HCT116 (cell line): ENCODE data around the gene IL36A. TPM values are rescaled to one million over a fixed set of nuclear protein-coding genes. Genes with fewer than 3 reads are reported as not detected.
A peak's percentile ranks its signal among the peaks of the same experiment; 100 is the strongest.

ENCODE experiments used
- ATAC-seq: fragments of 200-7000 bp; cut with Tn5 transposase; 2 replicates; pipeline ENCODE4 v1.9.1; 2020; ENCODE audit warnings: mild to moderate bottlenecking, moderate library complexity
- BruUV-seq: library from RNA; stranded (reverse); fragments of 400-500 nt; replicated peaks from 2 replicates; lab custom pipeline; 2021; lab: Mats Ljungman, UMichigan
- CTCF ChIA-PET: fragments of 300-600 bp; sonication (Branson Sonifier 250); formaldehyde crosslinking; loops from one replicate; lab custom pipeline; 2021; ENCODE audit warnings: antibody characterized with exemption; lab: Charles Lee
- POLR2A ChIA-PET: fragments of 300-600, 350-600 bp; sonication (Branson Sonifier 250); formaldehyde crosslinking; loops from one replicate; lab custom pipeline; 2021; ENCODE audit warnings: antibody characterized with exemption; lab: Charles Lee
- RAD21 ChIA-PET, 2 experiments: fragments of 300-600 bp; sonication (Branson Sonifier 250); formaldehyde crosslinking; loops; one replicate each; lab custom pipeline; 2023; ENCODE audit warnings: low total read pairs in 2 of 2; ENCODE audit not compliant: uncharacterized antibody in 2 of 2, unreplicated experiment in 2 of 2, low non-redundant PET in 1 of 2; lab: Charles Lee
- DNase-seq: peaks from one replicate; pipeline ENCODE4 v3.0.0-alpha.2; 2010; ENCODE audit warnings: low read depth, low spot score
- H2AFZ ChIP-seq: fragments of 200-600 bp; shearing (Covaris generic), sonication (generic); 2 replicates; pipeline ENCODE4 v1.6.1; 2017; ENCODE audit warnings: low read depth, mixed run types, mixed read lengths, antibody characterized with exemption, low read length; ENCODE audit not compliant: poor library complexity, severe bottlenecking
- H3K27ac ChIP-seq: 2 replicates; pipeline ENCODE4 v1.5.1; 2012; ENCODE audit warnings: low read depth, low read length
- H3K27me3 ChIP-seq: fragments of 200-600 bp; sonication (generic); 2 replicates; pipeline ENCODE4 v1.6.1; 2016; ENCODE audit warnings: mixed run types, low read length, mixed read lengths; ENCODE audit not compliant: insufficient read depth
- H3K36me3 ChIP-seq, 2 experiments: fragments of 200-500 bp in 1 of 2; fragments of 200-600 bp in 1 of 2; sonication (Bioruptor generic) in 1 of 2; sonication (generic) in 1 of 2; 2 replicates each; pipeline versions ENCODE4 v1.5.1 to v1.6.1; 2014 to 2016; ENCODE audit warnings: low read length in 2 of 2, inconsistent platforms in 1 of 2, mixed read lengths in 1 of 2, mixed run types in 1 of 2; ENCODE audit not compliant: insufficient read depth in 2 of 2, control insufficient read depth in 1 of 2
- H3K4me1 ChIP-seq, 2 experiments: fragments of 200-600 bp in 1 of 2; sonication (generic) in 1 of 2; 2 replicates each; pipeline versions ENCODE4 v1.5.1 to v1.6.1; 2012 to 2017; ENCODE audit warnings: low read length in 2 of 2, inconsistent platforms in 1 of 2, mild to moderate bottlenecking in 1 of 2, mixed read lengths in 1 of 2, mixed run types in 1 of 2, moderate library complexity in 1 of 2; ENCODE audit not compliant: insufficient read depth in 2 of 2, control insufficient read depth in 1 of 2
- H3K4me2 ChIP-seq: fragments of 200-600 bp; sonication (generic); 2 replicates; pipeline ENCODE4 v1.6.1; 2017; ENCODE audit warnings: mixed run types, low read length, mixed read lengths
- H3K4me3 ChIP-seq, 2 experiments: fragments of 200-600 bp in 1 of 2; sonication (generic) in 1 of 2; replicated peaks in 1 of 2; 2 replicates each; pipeline ENCODE4 v1.5.1; 2011 to 2016; ENCODE audit warnings: low read length in 2 of 2, control low read depth in 1 of 2, low read depth in 1 of 2, mild to moderate bottlenecking in 1 of 2, mixed read lengths in 1 of 2, mixed run types in 1 of 2
- H3K79me2 ChIP-seq: fragments of 200-600 bp; sonication (generic); 2 replicates; pipeline ENCODE4 v1.6.1; 2017; ENCODE audit warnings: mild to moderate bottlenecking, mixed run types, low read length, moderate library complexity, mixed read lengths; ENCODE audit not compliant: insufficient read depth
- H3K9ac ChIP-seq: fragments of 200-600 bp; sonication (generic); 2 replicates; pipeline ENCODE4 v1.6.1; 2016; ENCODE audit warnings: low read length, mixed read lengths
- H3K9me2 ChIP-seq: fragments of 200-600 bp; sonication (generic), shearing (Covaris generic); 2 replicates; pipeline ENCODE4 v1.6.1; 2017; ENCODE audit warnings: mixed run types, mild to moderate bottlenecking, moderate library complexity; ENCODE audit not compliant: insufficient read depth
- H3K9me3 ChIP-seq, 2 experiments: fragments of 200-500 bp in 1 of 2; fragments of 200-600 bp in 1 of 2; sonication (Bioruptor generic) in 1 of 2; sonication (generic) in 1 of 2; 2 replicates each; pipeline ENCODE4 v1.6.1; 2014 to 2017; ENCODE audit warnings: low read length in 2 of 2, mixed read lengths in 2 of 2, inconsistent platforms in 1 of 2, low read depth in 1 of 2, mild to moderate bottlenecking in 1 of 2, mixed run types in 1 of 2, moderate library complexity in 1 of 2; ENCODE audit not compliant: control insufficient read depth in 1 of 2, insufficient read depth in 1 of 2
- H4K20me1 ChIP-seq: fragments of 200-600 bp; sonication (generic), shearing (Covaris generic); 2 replicates; pipeline ENCODE4 v1.6.1; 2017; ENCODE audit warnings: mixed run types, mild to moderate bottlenecking, moderate library complexity; ENCODE audit not compliant: insufficient read depth
- CBX3 ChIP-seq: IDR thresholded peaks from 2 replicates; pipeline ENCODE4 v1.6.1; 2012; ENCODE audit warnings: low read depth
- CEBPB ChIP-seq: IDR thresholded peaks from 2 replicates; pipeline ENCODE4 v1.6.1; 2012; ENCODE audit warnings: low read depth
- CTCF ChIP-seq, 3 experiments: fragments of 200-600 bp in 1 of 3; sonication (generic) in 1 of 3; IDR thresholded peaks in 2 of 3; conservative IDR thresholded peaks in 1 of 3; 2 replicates each; pipeline ENCODE4 v1.5.1; 2012 to 2017; ENCODE audit warnings: low read depth in 2 of 3, low read length in 2 of 3, antibody characterized with exemption in 1 of 3, borderline replicate concordance in 1 of 3, control low read depth in 1 of 3, mild to moderate bottlenecking in 1 of 3, mixed read lengths in 1 of 3, mixed run types in 1 of 3, moderate library complexity in 1 of 3; ENCODE audit not compliant: insufficient read depth in 1 of 3
- EGR1 ChIP-seq: IDR thresholded peaks from 2 replicates; pipeline ENCODE4 v1.6.1; 2012; ENCODE audit warnings: low read depth
- FOSL1 ChIP-seq: IDR thresholded peaks from 2 replicates; pipeline ENCODE4 v1.6.1; 2012; ENCODE audit warnings: low read depth
- JUND ChIP-seq: IDR thresholded peaks from 2 replicates; pipeline ENCODE4 v1.6.1; 2012
- MAX ChIP-seq: IDR thresholded peaks from 2 replicates; pipeline ENCODE4 v1.6.1; 2012
- POLR2A ChIP-seq: IDR thresholded peaks from 2 replicates; pipeline ENCODE4 v1.7.0; 2011; ENCODE audit warnings: borderline replicate concordance; ENCODE audit not compliant: insufficient read depth, insufficient read length; ENCODE audit errors: extremely low read depth
- RAD21 ChIP-seq: IDR thresholded peaks from 2 replicates; pipeline ENCODE4 v1.6.1; 2012; ENCODE audit warnings: low read depth, mild to moderate bottlenecking
- REST ChIP-seq: IDR thresholded peaks from 2 replicates; pipeline ENCODE4 v1.6.1; 2012; ENCODE audit warnings: low read depth
- SP1 ChIP-seq: IDR thresholded peaks from 2 replicates; pipeline ENCODE4 v1.6.1; 2012; ENCODE audit warnings: low read depth
- TCF7L2 ChIP-seq: IDR thresholded peaks from 2 replicates; pipeline ENCODE4 v1.7.0; 2011; ENCODE audit warnings: borderline replicate concordance, inconsistent platforms; ENCODE audit not compliant: insufficient read depth, insufficient read length; ENCODE audit errors: extremely low read depth
- ZFX ChIP-seq: fragments of 450-650 bp; IDR thresholded peaks from 2 replicates; pipeline ENCODE4 v1.6.1; 2017
- ZNF274 ChIP-seq: fragments of 200-500 bp; sonication (Bioruptor generic); IDR thresholded peaks from 2 replicates; pipeline ENCODE4 v1.6.1; 2014; ENCODE audit warnings: mild to moderate bottlenecking, low read depth, low read length, inconsistent platforms
- intact Hi-C: fragments of 100-400 bp; cut with micrococcal nuclease; formaldehyde crosslinking; loops from 2 replicates; pipeline ENCODE4 v1.10.0; 2022
- total RNA-seq: library from RNA; stranded (reverse); gene quantifications from one replicate; pipeline ENCODE4 v1.2.1, GENCODE V29; 2021; ENCODE audit not compliant: unreplicated experiment

IL36A gene
- total RNA-seq, 1 experiment from 2014 or later = not detected

GRCh38 chr2:112960230-112960825 lies 44.9 kb upstream of the IL36A start (continued):
- TF ChIP-seq CEBPB = no peak
- TF ChIP-seq ZFX = no peak
- TF ChIP-seq CBX3 = no peak
- TF ChIP-seq TCF7L2 = no peak
- TF ChIP-seq RAD21 = 0 out of 2 replicates have a peak, but pooled peaks have one; percentile 6
- TF ChIP-seq MAX = no peak
- no peak for TF ChIP-seq JUND
- no peak for TF ChIP-seq POLR2A
- peak in 2 of 3 experiments; percentile 18 to 22; a peak in 3 of 6 replicates for TF ChIP-seq CTCF (IDR thresholded peaks at IDR 0.05 in 2 of 3, conservative IDR thresholded peaks at IDR 0.05 in 1 of 3; ENCODE audit: borderline replicate concordance in 1 of 3, insufficient read depth in 1 of 3, low read depth in 2 of 3, low read length in 2 of 3)
- TF ChIP-seq EGR1 = no peak
- no peak for TF ChIP-seq FOSL1

GRCh38 chr2:112962308-112963175 lies 42.7 kb upstream of the IL36A start:
- no peak overlapping the region for H3K4me2 ChIP-seq
- no peak overlapping the region for H3K27ac ChIP-seq
- no peak overlapping the region for H3K9ac ChIP-seq
- H4K20me1 ChIP-seq = no peaks in the 10 kb centered on the region
- ChIA-PET CTCF (interaction anchor here (3.9 kb wide), 1 partner anchor 21 kb away, joined by 18 read pairs; no protein-coding TSS in a partner anchor), RAD21 (no interaction called here), POLR2A (no interaction called here)
- intact Hi-C loops = no loop called here
- BruUV-seq = no TSS peak
- H3K9me2 ChIP-seq = no peaks in the 10 kb centered on the region
- no peak for DNase-seq
- H3K9me3 ChIP-seq = no peaks in the 10 kb centered on the region
- ATAC-seq = no peak
- H3K36me3 ChIP-seq = no peaks in the 10 kb centered on the region
- no peaks in the 10 kb centered on the region for H3K79me2 ChIP-seq
- no peaks in the 10 kb centered on the region for H3K27me3 ChIP-seq
- no peak overlapping the region for H2AFZ ChIP-seq
- H3K4me3 ChIP-seq = no peak overlapping the region
- H3K4me1 ChIP-seq = peaks cover 0 to 8% of the 10 kb centered on the region in 2 experiments; a peak in 1 of 4 replicates
- TF ChIP-seq CTCF (IDR thresholded peaks at IDR 0.05 in 2 of 3, conservative IDR thresholded peaks at IDR 0.05 in 1 of 3; ENCODE audit: borderline replicate concordance in 1 of 3, insufficient read depth in 1 of 3, low read depth in 2 of 3, low read length in 2 of 3) (no peak), SP1 (no peak), REST (no peak), MAX (no peak), JUND (no peak), ZNF274 (no peak)
